A549 (cell line): Measurements from ENCODE around the gene KRTAP4-12. TPM values are rescaled to one million over a fixed set of nuclear protein-coding genes. Genes with fewer than 3 reads are reported as not detected.
A peak's percentile ranks its signal among the peaks of the same experiment; 100 is the strongest.
"Not testable (repeated sequence)": the region's sequence is repeated elsewhere in the genome, so short reads cannot be mapped to it uniquely, and the experiment has no call there.

Experiments
- ATAC-seq, 2 experiments: fragments of 200-7000 bp in 1 of 2; fragments of >200 bp in 1 of 2; cut with Nextera tagmentation in 1 of 2; cut with Tn5 transposase in 1 of 2; 3 replicates each; pipeline versions ENCODE4 v1.8.0 to v1.9.1; 2018 to 2020; ENCODE audit warnings: mild to moderate bottlenecking in 1 of 2, moderate library complexity in 1 of 2
- CTCF ChIA-PET: fragments of 300-600 bp; sonication (Branson Sonifier 250); formaldehyde crosslinking; extraction: SDS; loops from one replicate; lab custom pipeline; 2021; ENCODE audit warnings: antibody characterized with exemption, inconsistent platforms; lab: Yijun Ruan, JAX
- POLR2A ChIA-PET: fragments of 350-600 bp; formaldehyde crosslinking; extraction: SDS; loops from one replicate; lab custom pipeline; 2021; ENCODE audit warnings: antibody characterized with exemption, inconsistent platforms; lab: Yijun Ruan, JAX
- DNase-seq, 2 experiments: peaks; one replicate each; pipeline versions ENCODE4 v3.0.0 to v3.0.0-alpha.2; 2011 to 2016; ENCODE audit warnings: low read depth in 1 of 2, low spot score in 1 of 2
- FAIRE-seq: peaks from 2 replicates; lab custom pipeline; 2011; peaks lifted over from hg19 to GRCh38; lab: Jason Lieb, UNC
- H3K27ac ChIP-seq, 2 experiments: fragments of >200 bp; sonication (Bioruptor Twin); formaldehyde crosslinking; 3 replicates each; pipeline ENCODE4 v1.5.1; 2016 to 2017
- H3K4me1 ChIP-seq: fragments of >200 bp; sonication (Bioruptor Twin); formaldehyde crosslinking; 3 replicates; pipeline ENCODE4 v1.6.1; 2016
- H3K4me2 ChIP-seq: fragments of >200 bp; sonication (Bioruptor Twin); formaldehyde crosslinking; 3 replicates; pipeline ENCODE4 v1.6.1; 2016
- H3K4me3 ChIP-seq: fragments of >200 bp; sonication (Bioruptor Twin); formaldehyde crosslinking; 3 replicates; pipeline ENCODE4 v1.5.1; 2016
- H3K9me3 ChIP-seq: fragments of >200 bp; sonication (Bioruptor Twin); formaldehyde crosslinking; 3 replicates; pipeline ENCODE4 v1.6.1; 2016
- CBX8 ChIP-seq: fragments of 200-600 bp; sonication (generic); IDR thresholded peaks from 2 replicates; pipeline ENCODE4 v1.6.1; 2016
- HOXA7 ChIP-seq: fragments of 250-450 bp; sonication (Bioruptor Pico); IDR thresholded peaks from 2 replicates; pipeline ENCODE4 v1.5.0; 2020; ENCODE audit warnings: mild to moderate bottlenecking, moderate library complexity
- HOXB13 ChIP-seq: fragments of 250-450 bp; sonication (Bioruptor Pico); IDR thresholded peaks from 2 replicates; pipeline ENCODE4 v1.5.0; 2020; ENCODE audit warnings: low read depth, mild to moderate bottlenecking, moderate library complexity
- JUN ChIP-seq, 2 experiments: fragments of >200 bp; sonication (Bioruptor Twin); formaldehyde crosslinking; IDR thresholded peaks; 2 replicates in 1 of 2; 3 replicates in 1 of 2; pipeline ENCODE4 v1.6.1; 2016 to 2017
- MAFK ChIP-seq: fragments of 450-650 bp; IDR thresholded peaks from 2 replicates; pipeline ENCODE4 v1.6.1; 2014; ENCODE audit not compliant: partially characterized antibody
- NFE2L2 ChIP-seq: fragments of 150-350 bp; conservative IDR thresholded peaks from 2 replicates; pipeline ENCODE4 v1.6.1; 2014; ENCODE audit warnings: low read length
- POLR2AphosphoS2 ChIP-seq: conservative IDR thresholded peaks from 2 replicates; pipeline ENCODE4 v1.6.1; 2012; ENCODE audit warnings: low read length, improper control_type of control experiment, inconsistent platforms
- RARB ChIP-seq: fragments of 250-450 bp; sonication (Bioruptor Pico); IDR thresholded peaks from 2 replicates; pipeline ENCODE4 v1.8.0; 2021; ENCODE audit warnings: mild to moderate bottlenecking, moderate library complexity
- RNF2 ChIP-seq: fragments of 200-600 bp; sonication (generic); IDR thresholded peaks from 2 replicates; pipeline ENCODE4 v1.6.1; 2016; ENCODE audit warnings: low read depth, mild to moderate bottlenecking, antibody characterized with exemption, moderate library complexity, borderline replicate concordance
- TFCP2L1 ChIP-seq: fragments of 250-450 bp; sonication (Bioruptor Pico); IDR thresholded peaks from 2 replicates; pipeline ENCODE4 v1.5.0; 2021; ENCODE audit warnings: mild to moderate bottlenecking
- TP53 ChIP-seq: fragments of 250-450 bp; sonication (Bioruptor Pico); IDR thresholded peaks from 2 replicates; pipeline ENCODE4 v1.5.0; 2021; ENCODE audit warnings: mild to moderate bottlenecking, moderate library complexity
- ZFP36 ChIP-seq: fragments of 450-650 bp; IDR thresholded peaks from 2 replicates; pipeline ENCODE4 v1.6.1; 2014; ENCODE audit warnings: borderline replicate concordance; ENCODE audit not compliant: partially characterized antibody
- ZNF302 ChIP-seq: fragments of 250-450 bp; sonication (Bioruptor Pico); IDR thresholded peaks from 2 replicates; pipeline ENCODE4 v1.9.0; 2021; ENCODE audit warnings: inconsistent platforms, mild to moderate bottlenecking, moderate library complexity
- ZSCAN20 ChIP-seq: fragments of 250-450 bp; sonication (Bioruptor Pico); IDR thresholded peaks from 2 replicates; pipeline ENCODE4 v1.8.0; 2022; ENCODE audit warnings: mild to moderate bottlenecking, moderate library complexity
- WGBS: methylation state at CpG from one replicate; pipeline ENCODE4 v1.1.6; 2017; ENCODE audit errors: missing lambda C conversion rate; 5-methylcytosine and 5-hydroxymethylcytosine counted together
- polyA plus RNA-seq, 4 experiments: library from polyadenylated mRNA; depleted of rRNA in 3 of 4; stranded (reverse); fragments of >200 nt; fragmentation: RNase III in 1 of 4; extraction: RNeasy Plus Mini Kit Qiagen cat#74134 plus additional on column Dnase treatment in 1 of 4; gene quantifications; 2 replicates in 3 of 4; 3 replicates in 1 of 4; pipeline ENCODE4 v1.2.3, GENCODE V29; 2011 to 2017
- TF ChIP-seq, protein P1 (sequence below): fragments of >200 bp; sonication (Bioruptor Twin); formaldehyde crosslinking; IDR thresholded peaks from 3 replicates; pipeline ENCODE4 v1.5.1; 2016
- TF ChIP-seq, protein P2 (sequence below): IDR thresholded peaks from 2 replicates; pipeline ENCODE4 v1.6.1; 2012
- TF ChIP-seq, protein P3 (sequence below): fragments of 150-350 bp; IDR thresholded peaks from 2 replicates; pipeline ENCODE4 v1.6.1; 2014; ENCODE audit warnings: low read depth, mild to moderate bottlenecking, low read length
- TF ChIP-seq, protein P4 (sequence below): fragments of 200-600 bp; sonication (generic); IDR thresholded peaks from 2 replicates; pipeline ENCODE4 v1.6.1; 2016; ENCODE audit warnings: antibody characterized with exemption, mild to moderate bottlenecking, moderate library complexity

Gene KRTAP4-12
- polyA plus RNA-seq, 2 of the 4 experiments (the other 2 are of a cell fraction): not detected

DNA sequence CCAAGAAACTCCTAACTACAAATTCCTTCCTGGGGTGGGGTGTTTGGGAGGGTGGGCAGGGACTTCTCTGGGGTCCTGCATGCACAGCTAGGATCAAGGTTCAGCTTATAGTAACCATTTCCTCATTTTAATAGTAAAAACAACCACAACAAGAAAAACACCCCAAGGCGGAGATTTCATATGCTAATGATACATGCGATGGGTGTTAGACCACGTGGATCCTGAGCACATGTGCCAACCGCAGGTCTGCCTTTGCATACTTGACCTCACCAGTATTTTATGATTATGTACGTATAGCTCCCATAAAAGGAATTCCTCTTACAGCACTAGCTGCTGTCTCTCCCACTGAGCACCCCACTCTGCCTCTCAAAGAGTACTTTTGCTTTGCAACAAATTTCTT lies 7.7 kb downstream of the KRTAP4-12 start:
- ChIA-PET POLR2A (no interaction called here), CTCF (no interaction called here)
- WGBS: 86% methylated on average over 5 of the region's 5 CpGs
- H3K4me3 ChIP-seq: no peak overlapping the region
- FAIRE-seq (no peak), ATAC-seq (no peak), DNase-seq (no peak)
- H3K9me3 ChIP-seq: peaks cover 5% of the 10 kb centered on the region; the same call in 1 of the 3 replicates
- H3K27ac ChIP-seq: no peak overlapping the region
- no peak overlapping the region for H3K4me2 ChIP-seq
- no peaks in the 10 kb centered on the region for H3K4me1 ChIP-seq
- TF ChIP-seq JUN (IDR thresholded peaks at IDR 0.05): no peak
- TF ChIP-seq, protein P1, sequence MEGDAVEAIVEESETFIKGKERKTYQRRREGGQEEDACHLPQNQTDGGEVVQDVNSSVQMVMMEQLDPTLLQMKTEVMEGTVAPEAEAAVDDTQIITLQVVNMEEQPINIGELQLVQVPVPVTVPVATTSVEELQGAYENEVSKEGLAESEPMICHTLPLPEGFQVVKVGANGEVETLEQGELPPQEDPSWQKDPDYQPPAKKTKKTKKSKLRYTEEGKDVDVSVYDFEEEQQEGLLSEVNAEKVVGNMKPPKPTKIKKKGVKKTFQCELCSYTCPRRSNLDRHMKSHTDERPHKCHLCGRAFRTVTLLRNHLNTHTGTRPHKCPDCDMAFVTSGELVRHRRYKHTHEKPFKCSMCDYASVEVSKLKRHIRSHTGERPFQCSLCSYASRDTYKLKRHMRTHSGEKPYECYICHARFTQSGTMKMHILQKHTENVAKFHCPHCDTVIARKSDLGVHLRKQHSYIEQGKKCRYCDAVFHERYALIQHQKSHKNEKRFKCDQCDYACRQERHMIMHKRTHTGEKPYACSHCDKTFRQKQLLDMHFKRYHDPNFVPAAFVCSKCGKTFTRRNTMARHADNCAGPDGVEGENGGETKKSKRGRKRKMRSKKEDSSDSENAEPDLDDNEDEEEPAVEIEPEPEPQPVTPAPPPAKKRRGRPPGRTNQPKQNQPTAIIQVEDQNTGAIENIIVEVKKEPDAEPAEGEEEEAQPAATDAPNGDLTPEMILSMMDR: no peak
- TF ChIP-seq POLR2AphosphoS2: no peak
- no peak for TF ChIP-seq TP53 (CRISPR knock-in tag)
- TF ChIP-seq, protein P2, sequence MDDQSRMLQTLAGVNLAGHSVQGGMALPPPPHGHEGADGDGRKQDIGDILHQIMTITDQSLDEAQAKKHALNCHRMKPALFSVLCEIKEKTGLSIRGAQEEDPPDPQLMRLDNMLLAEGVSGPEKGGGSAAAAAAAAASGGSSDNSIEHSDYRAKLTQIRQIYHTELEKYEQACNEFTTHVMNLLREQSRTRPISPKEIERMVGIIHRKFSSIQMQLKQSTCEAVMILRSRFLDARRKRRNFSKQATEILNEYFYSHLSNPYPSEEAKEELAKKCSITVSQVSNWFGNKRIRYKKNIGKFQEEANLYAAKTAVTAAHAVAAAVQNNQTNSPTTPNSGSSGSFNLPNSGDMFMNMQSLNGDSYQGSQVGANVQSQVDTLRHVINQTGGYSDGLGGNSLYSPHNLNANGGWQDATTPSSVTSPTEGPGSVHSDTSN: no peak
- TF ChIP-seq, all 56 proteins: peak for 0

DNA sequence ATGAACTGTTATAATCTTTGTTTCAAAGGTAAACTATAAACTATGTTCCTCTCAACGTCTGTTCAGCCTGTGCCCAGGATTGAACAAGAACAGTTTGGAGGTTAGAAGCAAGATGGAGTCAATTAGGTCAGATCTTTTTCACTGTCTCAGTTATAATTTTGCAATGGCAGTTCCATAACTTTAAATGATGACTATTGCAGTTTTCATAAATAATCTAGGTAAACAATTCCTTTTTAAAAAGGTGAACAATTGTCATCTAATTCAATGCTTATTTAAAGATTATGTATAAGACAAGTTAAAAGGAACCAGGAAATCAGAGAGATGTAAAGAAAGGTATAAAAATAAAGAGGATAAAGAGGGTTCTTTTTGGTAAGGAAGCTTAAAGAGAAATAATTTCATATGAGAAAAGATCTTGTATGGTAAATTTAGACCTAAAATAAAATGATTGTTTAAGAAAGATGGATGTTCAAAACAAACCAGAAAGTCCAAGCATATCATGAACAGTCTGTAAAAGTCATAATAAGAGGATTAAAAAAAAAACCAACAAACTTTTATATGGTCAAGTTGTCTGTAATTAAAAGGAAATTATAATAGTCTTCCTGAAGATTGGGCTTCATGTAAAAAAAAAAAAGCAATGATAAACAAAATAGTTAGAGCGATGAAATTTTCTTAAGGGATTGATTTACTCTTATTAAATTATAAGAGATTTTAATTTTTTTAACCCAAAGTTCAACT lies 12.7 kb downstream of the KRTAP4-12 start:
- TF ChIP-seq ZFP36: peak; percentile 49
- no peak for TF ChIP-seq TFCP2L1 (CRISPR knock-in tag)
- peak; percentile 85 for TF ChIP-seq MAFK
- H3K4me3 ChIP-seq: no peak overlapping the region
- ChIA-PET CTCF (no interaction called here), POLR2A (no interaction called here)
- no peaks in the 10 kb centered on the region for H3K4me1 ChIP-seq
- no peak for DNase-seq
- H3K9me3 ChIP-seq: peaks cover 5% of the 10 kb centered on the region; the same call in 1 of the 3 replicates
- 54% methylated on average over 2 of the region's 2 CpGs for WGBS
- ATAC-seq: no peak
- no peak overlapping the region for H3K27ac ChIP-seq
- H3K4me2 ChIP-seq: no peak overlapping the region
- no peak for FAIRE-seq

DNA sequence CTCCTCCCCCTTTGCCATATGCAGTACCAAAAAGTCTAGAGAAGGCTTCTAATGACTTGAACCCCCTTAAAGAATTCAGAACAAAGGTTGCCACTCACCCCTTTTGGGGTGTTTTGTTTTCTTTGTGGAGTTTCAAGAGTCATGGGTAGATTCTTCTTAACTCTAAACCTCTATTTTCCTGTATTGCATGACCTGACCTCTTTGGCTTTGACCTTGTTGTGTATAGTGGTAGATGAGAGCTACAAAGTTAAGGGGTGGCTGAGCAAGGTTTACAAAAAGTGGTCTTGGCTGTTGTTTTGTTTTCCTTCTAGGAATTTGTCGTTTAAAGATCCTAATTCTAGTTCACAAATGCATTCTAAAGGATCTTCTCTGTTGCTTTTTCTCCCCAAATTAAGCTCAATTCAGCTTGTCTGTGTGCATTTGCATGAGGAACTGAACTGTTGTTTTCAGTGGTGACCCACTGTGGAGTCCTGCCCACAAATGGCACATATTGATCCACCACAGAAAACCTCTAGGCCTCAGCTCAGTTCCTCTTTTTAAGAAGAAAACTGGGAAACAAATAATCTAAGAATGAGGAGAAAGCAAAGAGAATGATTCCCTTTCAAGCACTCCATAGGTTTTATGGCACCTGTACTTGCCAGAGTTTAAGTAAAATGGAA lies 15.1 kb downstream of the KRTAP4-12 start:
- CTCF ChIA-PET: interaction anchor here (0.6 kb wide), 2 partner anchors 158 to 431 kb away, joined by 3 to 4 read pairs; no protein-coding TSS in a partner anchor
- not testable (repeated sequence) for ATAC-seq
- WGBS: 10% methylated on average over 1 of the region's 1 CpG

DNA sequence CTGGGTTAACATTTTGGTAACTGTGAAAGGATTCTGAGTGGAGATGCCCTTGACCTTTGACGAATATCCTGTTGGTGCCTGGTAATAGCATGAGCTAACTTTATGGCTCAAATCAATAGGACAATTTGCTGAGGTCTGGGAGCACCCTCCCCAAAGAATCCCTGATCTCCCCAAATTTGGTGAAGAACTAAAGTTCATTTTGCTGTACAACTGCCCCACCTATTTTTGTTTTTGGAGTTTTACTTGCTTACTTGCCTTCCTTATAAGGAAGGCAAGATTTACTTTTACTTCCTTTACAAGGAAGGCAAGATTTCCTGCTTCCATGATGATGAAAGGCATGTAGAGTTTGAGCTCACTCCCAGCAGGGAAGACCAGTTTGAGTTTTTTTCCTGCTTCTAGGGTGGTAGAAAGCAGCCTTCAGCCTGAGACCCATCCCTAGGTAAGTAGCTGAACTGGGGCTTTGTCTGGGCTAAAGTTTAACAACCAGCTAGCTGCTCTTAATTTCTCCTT lies 16.0 kb downstream of the KRTAP4-12 start:
- Histone ChIP-seq H3K4me1 (peaks cover 11% of the 10 kb centered on the region), H3K4me2 (no peak overlapping the region), H3K4me3 (no peak overlapping the region), H3K27ac (no peak overlapping the region), H3K9me3 (peaks cover 5% of the 10 kb centered on the region; the same call in 1 of the 3 replicates)
- POLR2A ChIA-PET: no interaction called here
- no peak for FAIRE-seq
- WGBS: 50% methylated on average over 1 of the region's 1 CpG
- CTCF ChIA-PET: interaction anchor here (1.1 kb wide), 1 partner anchor 441 kb away, joined by 3 read pairs; no protein-coding TSS in a partner anchor
- ATAC-seq: no peak
- DNase-seq: no peak
- TF ChIP-seq RNF2 (no peak), MAFK (no peak), NFE2L2 (no peak), ZNF302 (CRISPR knock-in tag) (no peak), HOXB13 (CRISPR knock-in tag) (no peak), HOXA7 (CRISPR knock-in tag) (no peak), RARB (CRISPR knock-in tag) (no peak), ZSCAN20 (CRISPR knock-in tag) (no peak), CBX8 (no peak)
- TF ChIP-seq, protein P3, sequence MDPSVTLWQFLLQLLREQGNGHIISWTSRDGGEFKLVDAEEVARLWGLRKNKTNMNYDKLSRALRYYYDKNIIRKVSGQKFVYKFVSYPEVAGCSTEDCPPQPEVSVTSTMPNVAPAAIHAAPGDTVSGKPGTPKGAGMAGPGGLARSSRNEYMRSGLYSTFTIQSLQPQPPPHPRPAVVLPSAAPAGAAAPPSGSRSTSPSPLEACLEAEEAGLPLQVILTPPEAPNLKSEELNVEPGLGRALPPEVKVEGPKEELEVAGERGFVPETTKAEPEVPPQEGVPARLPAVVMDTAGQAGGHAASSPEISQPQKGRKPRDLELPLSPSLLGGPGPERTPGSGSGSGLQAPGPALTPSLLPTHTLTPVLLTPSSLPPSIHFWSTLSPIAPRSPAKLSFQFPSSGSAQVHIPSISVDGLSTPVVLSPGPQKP: no peak
- TF ChIP-seq, protein P2: no peak
- TF ChIP-seq, protein P4, sequence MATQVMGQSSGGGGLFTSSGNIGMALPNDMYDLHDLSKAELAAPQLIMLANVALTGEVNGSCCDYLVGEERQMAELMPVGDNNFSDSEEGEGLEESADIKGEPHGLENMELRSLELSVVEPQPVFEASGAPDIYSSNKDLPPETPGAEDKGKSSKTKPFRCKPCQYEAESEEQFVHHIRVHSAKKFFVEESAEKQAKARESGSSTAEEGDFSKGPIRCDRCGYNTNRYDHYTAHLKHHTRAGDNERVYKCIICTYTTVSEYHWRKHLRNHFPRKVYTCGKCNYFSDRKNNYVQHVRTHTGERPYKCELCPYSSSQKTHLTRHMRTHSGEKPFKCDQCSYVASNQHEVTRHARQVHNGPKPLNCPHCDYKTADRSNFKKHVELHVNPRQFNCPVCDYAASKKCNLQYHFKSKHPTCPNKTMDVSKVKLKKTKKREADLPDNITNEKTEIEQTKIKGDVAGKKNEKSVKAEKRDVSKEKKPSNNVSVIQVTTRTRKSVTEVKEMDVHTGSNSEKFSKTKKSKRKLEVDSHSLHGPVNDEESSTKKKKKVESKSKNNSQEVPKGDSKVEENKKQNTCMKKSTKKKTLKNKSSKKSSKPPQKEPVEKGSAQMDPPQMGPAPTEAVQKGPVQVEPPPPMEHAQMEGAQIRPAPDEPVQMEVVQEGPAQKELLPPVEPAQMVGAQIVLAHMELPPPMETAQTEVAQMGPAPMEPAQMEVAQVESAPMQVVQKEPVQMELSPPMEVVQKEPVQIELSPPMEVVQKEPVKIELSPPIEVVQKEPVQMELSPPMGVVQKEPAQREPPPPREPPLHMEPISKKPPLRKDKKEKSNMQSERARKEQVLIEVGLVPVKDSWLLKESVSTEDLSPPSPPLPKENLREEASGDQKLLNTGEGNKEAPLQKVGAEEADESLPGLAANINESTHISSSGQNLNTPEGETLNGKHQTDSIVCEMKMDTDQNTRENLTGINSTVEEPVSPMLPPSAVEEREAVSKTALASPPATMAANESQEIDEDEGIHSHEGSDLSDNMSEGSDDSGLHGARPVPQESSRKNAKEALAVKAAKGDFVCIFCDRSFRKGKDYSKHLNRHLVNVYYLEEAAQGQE: no peak

More for the DNA sequence above, 15.1 kb downstream of the KRTAP4-12 start:
- FAIRE-seq, H3K4me3 ChIP-seq, DNase-seq, H3K4me2 ChIP-seq, H3K9me3 ChIP-seq, POLR2A ChIA-PET, H3K27ac ChIP-seq: not testable (repeated sequence)
- peaks cover 11% of the 10 kb centered on the region for H3K4me1 ChIP-seq
